HTERT RPE-1 (cell line): ENCODE measurements around the gene PARD3B.

Experiments
- in situ Hi-C: fragments of 300-500 bp; cut with MboI; formaldehyde crosslinking; loops from 4 replicates; pipeline ENCODE4 v1.14.3; 2020; ENCODE audit warnings: low sequenced_read_pairs

Gene PARD3B

GRCh38 chr2:205619600-205619999 lies 1074.3 kb downstream of the PARD3B start:
- in situ Hi-C loops = no loop called here

- in situ Hi-C loops = no loop called here
These were observed 1081.8 kb downstream of the PARD3B start for GRCh38 chr2:205627085-205627484.

GRCh38 chr2:205628422-205628821 lies 1083.1 kb downstream of the PARD3B start:
- in situ Hi-C loops = no loop called here

GRCh38 chr2:205629091-205629776 lies 1084.0 kb downstream of the PARD3B start:
- in situ Hi-C loops = no loop called here

GRCh38 chr2:205633994-205634393 lies 1088.7 kb downstream of the PARD3B start:
- in situ Hi-C loops = no loop called here

- in situ Hi-C loops = no loop called here
These were observed 1091.5 kb downstream of the PARD3B start for GRCh38 chr2:205636549-205637319.

- in situ Hi-C loops = no loop called here
These were observed 1092.0 kb downstream of the PARD3B start for GRCh38 chr2:205637320-205637602.

GRCh38 chr2:205637779-205638503 lies 1092.7 kb downstream of the PARD3B start:
- in situ Hi-C loops = no loop called here

GRCh38 chr2:205640716-205641115 lies 1095.4 kb downstream of the PARD3B start:
- in situ Hi-C loops = no loop called here

- in situ Hi-C loops = no loop called here
These were observed 1097.5 kb downstream of the PARD3B start for GRCh38 chr2:205642599-205643356.

GRCh38 chr2:205643391-205643885 lies 1098.2 kb downstream of the PARD3B start:
- in situ Hi-C loops = no loop called here

GRCh38 chr2:205644018-205644417 lies 1098.7 kb downstream of the PARD3B start:
- in situ Hi-C loops = no loop called here

- in situ Hi-C loops = no loop called here
These were observed 1101.4 kb downstream of the PARD3B start for GRCh38 chr2:205646680-205647079.

GRCh38 chr2:205650450-205650849 lies 1105.2 kb downstream of the PARD3B start:
- in situ Hi-C loops = no loop called here

- in situ Hi-C loops = no loop called here
These were observed 1105.7 kb downstream of the PARD3B start for GRCh38 chr2:205650931-205651330.

GRCh38 chr2:205651719-205652118 lies 1106.4 kb downstream of the PARD3B start:
- in situ Hi-C loops = no loop called here

GRCh38 chr2:205654878-205655605 lies 1109.8 kb downstream of the PARD3B start:
- in situ Hi-C loops = no loop called here

GRCh38 chr2:205655779-205656456 lies 1110.6 kb downstream of the PARD3B start:
- in situ Hi-C loops = no loop called here

- in situ Hi-C loops = no loop called here
These were observed 1111.2 kb downstream of the PARD3B start for GRCh38 chr2:205656461-205656860.

- in situ Hi-C loops = no loop called here
These were observed 1111.7 kb downstream of the PARD3B start for GRCh38 chr2:205656941-205657340.
